ENCODE measurements around the gene TMEM114. TPM values are rescaled to one million over a fixed set of nuclear protein-coding genes. Genes with fewer than 3 reads are reported as not detected.
"Not testable (repeated sequence)": the region's sequence is repeated elsewhere in the genome, so short reads cannot be mapped to it uniquely, and the experiment has no call there.

TMEM114 gene
- total RNA-seq, 1 donor from 2014 or later: not detected

GRCh38 chr16:8568231-8568617 is 22.1 kb downstream of the TMEM114 start:
- H3K27me3 Mint-ChIP-seq (ENCODE audit: low read depth): no peaks in the 10 kb centered on the region
- H3K4me1 Mint-ChIP-seq (ENCODE audit: low read depth): peaks cover 12% of the 10 kb centered on the region
- no peak for TF ChIP-seq CTCF (IDR thresholded peaks at IDR 0.05)
- H3K9me3 Mint-ChIP-seq (ENCODE audit: low read depth): no peaks in the 10 kb centered on the region
- no peak overlapping the region for H3K4me3 Mint-ChIP-seq (ENCODE audit: unreplicated experiment)
- no peaks in the 10 kb centered on the region for H3K36me3 Mint-ChIP-seq (ENCODE audit: low read depth)
- DNase-seq (ENCODE audit: low spot score): no peak
- H3K27ac Mint-ChIP-seq (ENCODE audit: unreplicated experiment): no peak overlapping the region

GRCh38 chr16:8567355-8568230 is 22.7 kb downstream of the TMEM114 start:
- DNase-seq (ENCODE audit: low spot score): no peak
- TF ChIP-seq CTCF (IDR thresholded peaks at IDR 0.05): peak; percentile 98
- peaks cover 12% of the 10 kb centered on the region for H3K4me1 Mint-ChIP-seq (ENCODE audit: low read depth)
- no peak overlapping the region for H3K27ac Mint-ChIP-seq (ENCODE audit: unreplicated experiment)
- H3K36me3 Mint-ChIP-seq (ENCODE audit: low read depth): no peaks in the 10 kb centered on the region
- H3K9me3 Mint-ChIP-seq (ENCODE audit: low read depth): no peaks in the 10 kb centered on the region
- no peaks in the 10 kb centered on the region for H3K27me3 Mint-ChIP-seq (ENCODE audit: low read depth)
- no peak overlapping the region for H3K4me3 Mint-ChIP-seq (ENCODE audit: unreplicated experiment)

GRCh38 chr16:8565498-8565897 is 24.8 kb downstream of the TMEM114 start:
- no peaks in the 10 kb centered on the region for H3K9me3 Mint-ChIP-seq (ENCODE audit: low read depth)
- no peak for TF ChIP-seq CTCF (IDR thresholded peaks at IDR 0.05)
- H3K4me1 Mint-ChIP-seq (ENCODE audit: low read depth): peaks cover under 1% of the 10 kb centered on the region
- no peaks in the 10 kb centered on the region for H3K27me3 Mint-ChIP-seq (ENCODE audit: low read depth)
- H3K36me3 Mint-ChIP-seq (ENCODE audit: low read depth): no peaks in the 10 kb centered on the region
- no peak overlapping the region for H3K27ac Mint-ChIP-seq (ENCODE audit: unreplicated experiment)
- no peak for DNase-seq (ENCODE audit: low spot score)
- H3K4me3 Mint-ChIP-seq (ENCODE audit: unreplicated experiment): no peak overlapping the region

GRCh38 chr16:8564934-8565345 is 25.4 kb downstream of the TMEM114 start:
- DNase-seq (ENCODE audit: low spot score): no peak

GRCh38 chr16:8563944-8564540 is 26.3 kb downstream of the TMEM114 start:
- not testable (repeated sequence) for H3K27me3 Mint-ChIP-seq (ENCODE audit: low read depth); H3K4me1 Mint-ChIP-seq (ENCODE audit: low read depth); H3K4me3 Mint-ChIP-seq (ENCODE audit: unreplicated experiment); H3K9me3 Mint-ChIP-seq (ENCODE audit: low read depth); H3K27ac Mint-ChIP-seq (ENCODE audit: unreplicated experiment); H3K36me3 Mint-ChIP-seq (ENCODE audit: low read depth); DNase-seq (ENCODE audit: low spot score)

More at GRCh38 chr16:8564934-8565345, 25.4 kb downstream of the TMEM114 start:
- no peaks in the 10 kb centered on the region for H3K9me3 Mint-ChIP-seq (ENCODE audit: low read depth)
- no peak overlapping the region for H3K27ac Mint-ChIP-seq (ENCODE audit: unreplicated experiment)
- no peak overlapping the region for H3K4me3 Mint-ChIP-seq (ENCODE audit: unreplicated experiment)
- TF ChIP-seq CTCF (IDR thresholded peaks at IDR 0.05): no peak
- H3K4me1 Mint-ChIP-seq (ENCODE audit: low read depth): no peaks in the 10 kb centered on the region
- no peaks in the 10 kb centered on the region for H3K36me3 Mint-ChIP-seq (ENCODE audit: low read depth)
- H3K27me3 Mint-ChIP-seq (ENCODE audit: low read depth): no peaks in the 10 kb centered on the region

All from chondrocyte (in vitro differentiated cells).